Endothelial cell of umbilical vein (primary cell): Measurements from ENCODE around the gene SNORC. TPM values are rescaled to one million over a fixed set of nuclear protein-coding genes. Genes with fewer than 3 reads are reported as not detected.

Source experiments
- BruUV-seq: library from RNA; stranded (reverse); fragments of 400-500 nt; replicated peaks from 2 replicates; lab custom pipeline; 2021; lab: Mats Ljungman, UMichigan
- CTCF ChIA-PET: fragments of 300-600, 350-600 bp; sonication (Branson Sonifier 250); formaldehyde crosslinking; loops from one replicate; lab custom pipeline; 2021; ENCODE audit warnings: antibody characterized with exemption, inconsistent platforms; lab: Charles Lee
- POLR2A ChIA-PET: fragments of 300-600, 350-600 bp; sonication (Branson Sonifier 250); formaldehyde crosslinking; loops from one replicate; lab custom pipeline; 2021; ENCODE audit warnings: antibody characterized with exemption, inconsistent platforms; lab: Charles Lee
- DNase-seq: peaks from one replicate; pipeline ENCODE4 v3.0.0-alpha.2; 2011; ENCODE audit warnings: low read depth, low spot score
- FAIRE-seq: peaks from 2 replicates; lab custom pipeline; 2011; peaks lifted over from hg19 to GRCh38; lab: Jason Lieb, UNC
- H2AFZ ChIP-seq: 2 replicates; pipeline ENCODE4 v1.6.0; 2012; ENCODE audit warnings: low read depth, low read length, control low read depth, inconsistent platforms
- H3K27ac ChIP-seq: 2 replicates; pipeline ENCODE4 v1.5.1; 2011; ENCODE audit warnings: low read depth, mild to moderate bottlenecking, control low read depth, low read length, moderate library complexity; ENCODE audit not compliant: insufficient read depth
- H3K27me3 ChIP-seq, 2 experiments: 2 replicates each; pipeline versions ENCODE4 v1.6.0 to v1.6.1; 2011; ENCODE audit warnings: low read length in 2 of 2, mixed read lengths in 1 of 2; ENCODE audit not compliant: control insufficient read depth in 2 of 2, insufficient read depth in 2 of 2
- H3K36me3 ChIP-seq, 2 experiments: 2 replicates in 1 of 2; 3 replicates in 1 of 2; pipeline ENCODE4 v1.5.1; 2011; ENCODE audit warnings: low read length in 2 of 2, mild to moderate bottlenecking in 1 of 2, moderate library complexity in 1 of 2; ENCODE audit not compliant: control insufficient read depth in 2 of 2, insufficient read depth in 2 of 2; ENCODE audit errors: extremely low read depth in 1 of 2
- H3K4me1 ChIP-seq: 3 replicates; pipeline ENCODE4 v1.5.1; 2011; ENCODE audit warnings: mild to moderate bottlenecking, low read length; ENCODE audit not compliant: control insufficient read depth, insufficient read depth; ENCODE audit errors: extremely low read depth
- H3K4me2 ChIP-seq: 2 replicates; pipeline ENCODE4 v1.6.1; 2011; ENCODE audit warnings: low read length, control low read depth, mixed read lengths; ENCODE audit not compliant: insufficient read depth
- H3K4me3 ChIP-seq, 3 experiments: fragments of 200-600 bp in 1 of 3; sonication (generic), shearing (Covaris generic) in 1 of 3; replicated peaks in 1 of 3; 2 replicates each; pipeline ENCODE4 v1.5.1; 2011 to 2016; ENCODE audit warnings: control low read depth in 3 of 3, low read length in 3 of 3, mild to moderate bottlenecking in 2 of 3, inconsistent platforms in 1 of 3, low read depth in 1 of 3, moderate library complexity in 1 of 3; ENCODE audit not compliant: insufficient read depth in 1 of 3
- H3K79me2 ChIP-seq: 2 replicates; pipeline ENCODE4 v1.6.0; 2012; ENCODE audit warnings: low read length, inconsistent platforms; ENCODE audit not compliant: control insufficient read depth, insufficient read depth
- H3K9ac ChIP-seq: replicated peaks from 2 replicates; pipeline ENCODE3; 2011; ENCODE audit warnings: low read length, control low read depth; ENCODE audit not compliant: insufficient read depth; ENCODE audit errors: extremely low read depth
- H3K9me1 ChIP-seq: replicated peaks from 3 replicates; pipeline ENCODE4 v1.6.0; 2011; ENCODE audit warnings: mild to moderate bottlenecking, low read length; ENCODE audit not compliant: control insufficient read depth, insufficient read depth; ENCODE audit errors: extremely low read depth
- H3K9me3 ChIP-seq: replicated peaks from 2 replicates; pipeline ENCODE4 v1.5.1; 2012; ENCODE audit warnings: low read length, inconsistent platforms; ENCODE audit not compliant: control insufficient read depth, insufficient read depth
- H4K20me1 ChIP-seq: replicated peaks from 2 replicates; pipeline ENCODE3; 2011; ENCODE audit warnings: mild to moderate bottlenecking, low read length; ENCODE audit not compliant: control insufficient read depth, insufficient read depth; ENCODE audit errors: extremely low read depth
- EZH2 ChIP-seq: IDR thresholded peaks from 2 replicates; pipeline ENCODE4 v1.6.1; 2012; ENCODE audit warnings: borderline replicate concordance, low read depth, mild to moderate bottlenecking, moderate library complexity, low read length, inconsistent platforms; ENCODE audit not compliant: severe bottlenecking
- FOS ChIP-seq: IDR thresholded peaks from 2 replicates; pipeline ENCODE4 v1.6.1; 2011; ENCODE audit warnings: mild to moderate bottlenecking, low read length, moderate library complexity, borderline replicate concordance; ENCODE audit not compliant: insufficient read depth
- GATA2 ChIP-seq: IDR thresholded peaks from 2 replicates; pipeline ENCODE4 v1.7.0; 2011; ENCODE audit warnings: low read depth, mild to moderate bottlenecking, moderate library complexity, mixed read lengths, low read length; ENCODE audit not compliant: insufficient read length, insufficient read depth
- JUN ChIP-seq: IDR thresholded peaks from 2 replicates; pipeline ENCODE4 v1.6.1; 2011; ENCODE audit warnings: borderline replicate concordance, low read depth; ENCODE audit not compliant: insufficient read length, insufficient read depth
- MYC ChIP-seq: IDR thresholded peaks from one replicate; pipeline ENCODE4 v1.6.1; 2011; ENCODE audit warnings: mild to moderate bottlenecking, low read depth, low read length
- POLR2A ChIP-seq: IDR thresholded peaks from 2 replicates; pipeline ENCODE4 v1.6.1; 2012; ENCODE audit warnings: low read depth, mild to moderate bottlenecking, control low read depth, low read length
- POLR2AphosphoS5 ChIP-seq: IDR thresholded peaks from 2 replicates; pipeline ENCODE4 v1.6.1; 2012; ENCODE audit warnings: low read depth, mild to moderate bottlenecking, control low read depth, low read length, moderate library complexity; ENCODE audit not compliant: insufficient read depth
- dilution Hi-C: fragments of 300-500 bp; cut with MboI; formaldehyde crosslinking; loops from one replicate; pipeline ENCODE4 v1.15.0; 2019; ENCODE audit warnings: low sequenced_read_pairs; ENCODE audit not compliant: extremely low pct_ligation_motif_present
- intact Hi-C: fragments of 100-400 bp; cut with micrococcal nuclease; formaldehyde crosslinking; loops from one replicate; pipeline ENCODE4 v1.10.0; 2022
- polyA plus RNA-seq, 4 experiments: library from polyadenylated mRNA; depleted of rRNA in 3 of 4; stranded (reverse) in 3 of 4; unstranded in 1 of 4; fragments of >200 nt; gene quantifications; 2 replicates each; pipeline versions ENCODE4 v1.2.1 to v1.2.3, GENCODE V29; 2011 to 2012; ENCODE audit warnings: missing spikeins in 1 of 4
- total RNA-seq: library from RNA; stranded (reverse); gene quantifications from 2 replicates; pipeline ENCODE4 v1.2.3, GENCODE V29; 2021
- TF ChIP-seq, protein P1 (sequence below), 2 donors: IDR thresholded peaks; 1 replicate in 1 of 2; 2 replicates in 1 of 2; pipeline ENCODE4 v1.5.1; 2011; ENCODE audit warnings: low read length in 2 of 2, mild to moderate bottlenecking in 2 of 2, moderate library complexity in 2 of 2, control low read depth in 1 of 2, inconsistent platforms in 1 of 2, low read depth in 1 of 2; ENCODE audit not compliant: insufficient read depth in 1 of 2; ENCODE audit errors: extremely low read depth in 1 of 2
- TF ChIP-seq, protein P2 (sequence below): IDR thresholded peaks from 2 replicates; pipeline ENCODE4 v1.6.1; 2011; ENCODE audit not compliant: insufficient read depth, insufficient read length

SNORC gene
- total and polyA plus RNA-seq, 2 donors (not counting 3 experiments of a cell fraction or from before 2014, with no cell fraction given): 1.4 to 4.0 TPM

DNA sequence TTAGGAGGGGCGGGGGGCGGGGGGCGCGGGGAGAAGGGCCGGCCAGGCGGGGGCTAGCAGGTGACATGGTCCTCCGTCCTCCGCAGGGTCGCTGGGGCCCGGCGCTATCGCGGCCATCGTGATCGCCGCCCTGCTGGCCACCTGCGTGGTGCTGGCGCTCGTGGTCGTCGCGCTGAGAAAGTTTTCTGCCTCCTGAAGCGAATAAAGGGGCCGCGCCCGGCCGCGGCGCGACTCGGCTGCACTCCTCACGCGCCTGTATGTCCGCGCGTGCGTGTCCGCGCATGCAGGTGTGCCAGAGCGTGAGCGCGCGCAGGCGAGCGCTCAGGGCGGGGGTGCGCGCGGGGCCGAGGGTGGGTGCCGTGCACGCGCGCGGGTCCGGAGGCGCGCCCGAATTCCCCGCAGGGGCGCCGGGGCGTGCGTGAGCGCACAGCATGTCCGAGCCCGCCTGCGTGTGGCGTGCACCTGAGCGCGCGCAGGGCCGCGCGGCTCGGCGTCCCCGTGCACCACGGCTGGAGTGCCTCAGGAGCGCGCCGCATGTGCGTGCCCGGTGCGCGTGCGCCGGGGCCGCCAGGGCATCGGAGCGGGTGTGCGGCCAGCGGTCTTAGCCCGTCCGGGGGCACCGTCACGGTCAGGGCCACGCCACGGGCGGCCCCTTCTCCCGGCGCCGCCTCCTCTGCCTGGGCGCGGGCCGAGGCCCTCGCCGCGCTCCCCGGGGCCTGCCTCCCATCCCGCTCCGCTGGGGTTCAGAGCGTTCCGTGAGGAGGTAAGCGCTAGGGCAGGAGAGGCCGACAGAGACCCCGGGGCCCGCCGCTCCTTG lies 6.3 kb downstream of the SNORC start:
- intact Hi-C loops: no loop called here
- dilution Hi-C loops: no loop called here
- ChIA-PET POLR2A (no interaction called here), CTCF (interaction anchor here (1.0 to 3.0 kb wide), 2 partner anchors 52 to 152 kb away, joined by 3 to 31 read pairs; no protein-coding TSS in a partner anchor)
- no peaks in the 10 kb centered on the region for H3K9me1 ChIP-seq
- no peaks in the 10 kb centered on the region for H3K4me1 ChIP-seq
- H3K9ac ChIP-seq: no peak overlapping the region
- H3K4me3 ChIP-seq: peak overlapping the region in 2 of 3 experiments; percentile 29 to 45
- H4K20me1 ChIP-seq: no peaks in the 10 kb centered on the region
- DNase-seq: no peak
- BruUV-seq: no TSS peak
- TF ChIP-seq GATA2 (no peak), POLR2A (no peak), JUN (no peak), POLR2AphosphoS5 (no peak), EZH2 (peak; percentile 41), MYC (no peak), FOS (no peak)
- TF ChIP-seq, protein P1, sequence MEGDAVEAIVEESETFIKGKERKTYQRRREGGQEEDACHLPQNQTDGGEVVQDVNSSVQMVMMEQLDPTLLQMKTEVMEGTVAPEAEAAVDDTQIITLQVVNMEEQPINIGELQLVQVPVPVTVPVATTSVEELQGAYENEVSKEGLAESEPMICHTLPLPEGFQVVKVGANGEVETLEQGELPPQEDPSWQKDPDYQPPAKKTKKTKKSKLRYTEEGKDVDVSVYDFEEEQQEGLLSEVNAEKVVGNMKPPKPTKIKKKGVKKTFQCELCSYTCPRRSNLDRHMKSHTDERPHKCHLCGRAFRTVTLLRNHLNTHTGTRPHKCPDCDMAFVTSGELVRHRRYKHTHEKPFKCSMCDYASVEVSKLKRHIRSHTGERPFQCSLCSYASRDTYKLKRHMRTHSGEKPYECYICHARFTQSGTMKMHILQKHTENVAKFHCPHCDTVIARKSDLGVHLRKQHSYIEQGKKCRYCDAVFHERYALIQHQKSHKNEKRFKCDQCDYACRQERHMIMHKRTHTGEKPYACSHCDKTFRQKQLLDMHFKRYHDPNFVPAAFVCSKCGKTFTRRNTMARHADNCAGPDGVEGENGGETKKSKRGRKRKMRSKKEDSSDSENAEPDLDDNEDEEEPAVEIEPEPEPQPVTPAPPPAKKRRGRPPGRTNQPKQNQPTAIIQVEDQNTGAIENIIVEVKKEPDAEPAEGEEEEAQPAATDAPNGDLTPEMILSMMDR (IDR thresholded peaks at IDR 0.05; ENCODE audit: extremely low read depth in 1 of 2, insufficient read depth in 1 of 2, low read depth in 1 of 2, low read length in 2 of 2): peak; percentile 26 to 46
- TF ChIP-seq, protein P2, sequence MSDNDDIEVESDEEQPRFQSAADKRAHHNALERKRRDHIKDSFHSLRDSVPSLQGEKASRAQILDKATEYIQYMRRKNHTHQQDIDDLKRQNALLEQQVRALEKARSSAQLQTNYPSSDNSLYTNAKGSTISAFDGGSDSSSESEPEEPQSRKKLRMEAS: no peak
- H3K79me2 ChIP-seq: no peaks in the 10 kb centered on the region
- H3K36me3 ChIP-seq: no peaks in the 10 kb centered on the region
- no peaks in the 10 kb centered on the region for H3K27me3 ChIP-seq
- H3K4me2 ChIP-seq: peak overlapping the region; percentile 57
- FAIRE-seq: no peak
- peak overlapping the region; percentile 66 for H2AFZ ChIP-seq
- H3K27ac ChIP-seq: no peak overlapping the region
- no peaks in the 10 kb centered on the region for H3K9me3 ChIP-seq
